Liver (tissue), 9 donors: ENCODE results near the gene TMEM120A. TPM values are rescaled to one million over a fixed set of nuclear protein-coding genes. Genes with fewer than 3 reads are reported as not detected.
A peak's percentile ranks its signal among the peaks of the same experiment; 100 is the strongest.
"Not testable (repeated sequence)": the region's sequence is repeated elsewhere in the genome, so short reads cannot be mapped to it uniquely, and the experiment has no call there.

ENCODE experiments used
- DNase-seq: peaks from one replicate; pipeline ENCODE4 v3.0.0-alpha.2; 2017; ENCODE audit warnings: low spot score
- H3K27ac ChIP-seq, 2 donors: one replicate each; pipeline ENCODE4 v1.7.0; 2013; ENCODE audit warnings: inconsistent platforms in 2 of 2, low read length in 2 of 2, control low read depth in 1 of 2, low read depth in 1 of 2, mild to moderate bottlenecking in 1 of 2
- H3K27me3 ChIP-seq, 4 donors: one replicate each; pipeline versions ENCODE4 v1.6.1 to v1.7.0; 2013; ENCODE audit warnings: low read length in 3 of 4, inconsistent platforms in 1 of 4, mild to moderate bottlenecking in 1 of 4, moderate library complexity in 1 of 4; ENCODE audit not compliant: control insufficient read depth in 4 of 4, insufficient read depth in 4 of 4
- H3K36me3 ChIP-seq, 4 donors: one replicate each; pipeline versions ENCODE4 v1.6.1 to v1.7.0; 2013; ENCODE audit warnings: low read length in 3 of 4, mild to moderate bottlenecking in 3 of 4, low read depth in 1 of 4, moderate library complexity in 1 of 4; ENCODE audit not compliant: control insufficient read depth in 4 of 4, insufficient read depth in 3 of 4
- H3K4me1 ChIP-seq, 4 donors: one replicate each; pipeline versions ENCODE4 v1.6.1 to v1.7.0; 2013; ENCODE audit warnings: low read length in 3 of 4, mild to moderate bottlenecking in 3 of 4, moderate library complexity in 1 of 4; ENCODE audit not compliant: control insufficient read depth in 4 of 4, insufficient read depth in 4 of 4
- H3K4me3 ChIP-seq, 3 donors: one replicate each; pipeline versions ENCODE4 v1.6.1 to v1.7.0; 2013; ENCODE audit warnings: low read length in 3 of 3, control low read depth in 1 of 3, low read depth in 1 of 3, mild to moderate bottlenecking in 1 of 3
- H3K9ac ChIP-seq, 2 donors: one replicate each; pipeline ENCODE4 v1.7.0; 2013; ENCODE audit warnings: low read length in 2 of 2, mild to moderate bottlenecking in 2 of 2, moderate library complexity in 2 of 2, control low read depth in 1 of 2, low read depth in 1 of 2
- H3K9me3 ChIP-seq, 4 donors: one replicate each; pipeline versions ENCODE4 v1.6.1 to v1.7.0; 2013; ENCODE audit warnings: low read length in 3 of 4; ENCODE audit not compliant: control insufficient read depth in 4 of 4
- ATF3 ChIP-seq: IDR thresholded peaks from 2 replicates; pipeline ENCODE4 v1.6.1; 2016; ENCODE audit warnings: antibody characterized with exemption
- CTCF ChIP-seq: fragments of 150-350 bp; IDR thresholded peaks from 2 replicates; pipeline ENCODE4 v1.5.1; 2017; ENCODE audit warnings: improper control_type of control experiment, low read depth, low read length; ENCODE audit not compliant: missing input control
- FOXA1 ChIP-seq: IDR thresholded peaks from 2 replicates; pipeline ENCODE4 v1.6.1; 2016; ENCODE audit warnings: antibody characterized with exemption
- HNF4A ChIP-seq, 2 donors: conservative IDR thresholded peaks; 2 replicates each; pipeline ENCODE4 v1.6.1; 2016; ENCODE audit warnings: antibody characterized with exemption in 2 of 2, mild to moderate bottlenecking in 2 of 2
- HNF4G ChIP-seq: IDR thresholded peaks from 2 replicates; pipeline ENCODE4 v1.6.1; 2016; ENCODE audit warnings: antibody characterized with exemption
- MAX ChIP-seq: IDR thresholded peaks from 2 replicates; pipeline ENCODE4 v1.6.1; 2016; ENCODE audit warnings: antibody characterized with exemption
- NR2F2 ChIP-seq: IDR thresholded peaks from 2 replicates; pipeline ENCODE4 v1.6.1; 2016; ENCODE audit warnings: antibody characterized with exemption
- RAD21 ChIP-seq, 2 donors: IDR thresholded peaks; 2 replicates each; pipeline ENCODE4 v1.6.1; 2016; ENCODE audit warnings: antibody characterized with exemption in 2 of 2, mild to moderate bottlenecking in 2 of 2
- REST ChIP-seq: IDR thresholded peaks from 2 replicates; pipeline ENCODE4 v1.6.1; 2016; ENCODE audit warnings: antibody characterized with exemption, mild to moderate bottlenecking
- RXRA ChIP-seq, 2 donors: IDR thresholded peaks; 2 replicates each; pipeline ENCODE4 v1.6.1; 2017 to 2018; ENCODE audit warnings: antibody characterized with exemption in 2 of 2, mild to moderate bottlenecking in 1 of 2
- SP1 ChIP-seq: IDR thresholded peaks from 2 replicates; pipeline ENCODE4 v1.6.1; 2018; ENCODE audit warnings: antibody characterized with exemption, mild to moderate bottlenecking
- TAF1 ChIP-seq: conservative IDR thresholded peaks from 2 replicates; pipeline ENCODE4 v1.6.1; 2016; ENCODE audit warnings: antibody characterized with exemption, mild to moderate bottlenecking
- YY1 ChIP-seq: IDR thresholded peaks from 2 replicates; pipeline ENCODE4 v1.6.1; 2016; ENCODE audit warnings: antibody characterized with exemption, mild to moderate bottlenecking
- ZBTB33 ChIP-seq: IDR thresholded peaks from 2 replicates; pipeline ENCODE4 v1.6.1; 2016; ENCODE audit warnings: antibody characterized with exemption
- WGBS: extraction: QIAGEN DNeasy Blood & Tissue Kit; methylation state at CpG from one replicate; pipeline ENCODE4 v1.1.7; 2013; 5-methylcytosine and 5-hydroxymethylcytosine counted together
- polyA plus RNA-seq, 2 donors: library from polyadenylated mRNA; stranded (reverse) in 1 of 2; unstranded in 1 of 2; fragments of 200-250 nt in 1 of 2; fragments of >200 nt in 1 of 2; fragmentation: Nextera tagmentation in 1 of 2; extraction: Ambion mirVana in 1 of 2; gene quantifications; one replicate each; pipeline versions ENCODE4 v1.2.1 to v1.2.3, GENCODE V29; 2013 to 2015
- total RNA-seq, 2 donors: library from RNA; depleted of rRNA; stranded (reverse); fragments of >200 nt; gene quantifications; one replicate each; pipeline ENCODE4 v1.2.3, GENCODE V29; 2014
- donor health status: healthy.
- donor health status: healthy.
- donor health status: healthy.
- donor health status: healthy.
- donor health status: healthy.

The TMEM120A gene
- total and polyA plus RNA-seq, 4 donors = 18.7 to 73.9 (median 32.1) TPM

- H3K27me3 ChIP-seq, H3K36me3 ChIP-seq, H3K9me3 ChIP-seq, H3K27ac ChIP-seq, H3K9ac ChIP-seq, DNase-seq, H3K4me1 ChIP-seq, H3K4me3 ChIP-seq: not testable (repeated sequence)
- WGBS = 95% methylated on average over 7 of the region's 7 CpGs
- TF ChIP-seq RAD21 (IDR thresholded peaks at IDR 0.05) = peak in 1 of 2 donors; percentile 37
Observed at GRCh38 chr7:76029682-76030081, 35.3 kb upstream of the TMEM120A start.

GRCh38 chr7:76023002-76023401, 28.6 kb upstream of the TMEM120A start:
- no peaks in the 10 kb centered on the region for H3K4me1 ChIP-seq
- TF ChIP-seq NR2F2 (no peak), REST (no peak), HNF4G (no peak)
- H3K9ac ChIP-seq = no peak overlapping the region
- DNase-seq = no peak
- H3K27ac ChIP-seq = no peak overlapping the region
- no peaks in the 10 kb centered on the region for H3K27me3 ChIP-seq
- no peak overlapping the region for H3K4me3 ChIP-seq
- H3K36me3 ChIP-seq = peaks cover 7 to 16% (median 11%) of the 10 kb centered on the region in 4 donors
- WGBS = 64% methylated on average over 4 of the region's 4 CpGs
- no peaks in the 10 kb centered on the region for H3K9me3 ChIP-seq

GRCh38 chr7:76022026-76022780, 27.8 kb upstream of the TMEM120A start:
- Histone ChIP-seq H3K4me3 (no peak overlapping the region), H3K4me1 (no peaks in the 10 kb centered on the region), H3K9me3 (no peaks in the 10 kb centered on the region), H3K36me3 (peaks cover 7 to 16% (median 11%) of the 10 kb centered on the region in 4 donors), H3K27ac (no peak overlapping the region), H3K9ac (no peak overlapping the region), H3K27me3 (no peaks in the 10 kb centered on the region)
- 95% methylated on average over 7 of the region's 7 CpGs for WGBS
- no peak for DNase-seq
- no peak for TF ChIP-seq MAX
- no peak for TF ChIP-seq FOXA1
- no peak for TF ChIP-seq RXRA (IDR thresholded peaks at IDR 0.05)
- TF ChIP-seq HNF4A (conservative IDR thresholded peaks at IDR 0.05) = no peak
- no peak for TF ChIP-seq RAD21 (IDR thresholded peaks at IDR 0.05)
- no peak for TF ChIP-seq TAF1
- no peak for TF ChIP-seq YY1
- no peak for TF ChIP-seq ZBTB33
- no peak for TF ChIP-seq ATF3
- TF ChIP-seq REST = no peak
- no peak for TF ChIP-seq CTCF
- TF ChIP-seq SP1 = no peak
- TF ChIP-seq HNF4G = no peak
